ENCODE results near the gene CLP1.

CLP1 gene

GRCh38 chr11:57657194-57658022 lies at the start of gene CLP1:
TSS of gene CLP1 (plus strand) at chr11:57657762. CDS start at chr11:57659477, 1,715 bp downstream.
- H3K4me3 ChIP-seq (ENCODE audit: low read depth, low read length) = peak within 1 kb of the TSS; percentile 93

GRCh38 chr11:57610170-57610569 lies 47.4 kb upstream of the CLP1 start:
- no peak overlapping the region for H3K4me3 ChIP-seq (ENCODE audit: low read depth, low read length)

GRCh38 chr11:57614234-57614772 lies 43.3 kb upstream of the CLP1 start:
- no peak overlapping the region for H3K4me3 ChIP-seq (ENCODE audit: low read depth, low read length)

- no peak overlapping the region for H3K4me3 ChIP-seq (ENCODE audit: low read depth, low read length)
Observed at GRCh38 chr11:57615308-57615707, 42.3 kb upstream of the CLP1 start.

- H3K4me3 ChIP-seq (ENCODE audit: low read depth, low read length) = no peak overlapping the region
Observed at GRCh38 chr11:57616595-57616994, 41.0 kb upstream of the CLP1 start.

GRCh38 chr11:57618438-57618837 lies 39.1 kb upstream of the CLP1 start:
- H3K4me3 ChIP-seq (ENCODE audit: low read depth, low read length) = no peak overlapping the region

- no peak overlapping the region for H3K4me3 ChIP-seq (ENCODE audit: low read depth, low read length)
Observed at GRCh38 chr11:57619331-57619730, 38.2 kb upstream of the CLP1 start.

- H3K4me3 ChIP-seq (ENCODE audit: low read depth, low read length) = no peak overlapping the region
Observed at GRCh38 chr11:57620467-57620866, 37.1 kb upstream of the CLP1 start.

GRCh38 chr11:57622263-57622662 lies 35.3 kb upstream of the CLP1 start:
- no peak overlapping the region for H3K4me3 ChIP-seq (ENCODE audit: low read depth, low read length)

- H3K4me3 ChIP-seq (ENCODE audit: low read depth, low read length) = no peak overlapping the region
Observed at GRCh38 chr11:57624864-57625263, 32.7 kb upstream of the CLP1 start.

GRCh38 chr11:57626895-57627294 lies 30.7 kb upstream of the CLP1 start:
- no peak overlapping the region for H3K4me3 ChIP-seq (ENCODE audit: low read depth, low read length)

- H3K4me3 ChIP-seq (ENCODE audit: low read depth, low read length) = no peak overlapping the region
Observed at GRCh38 chr11:57630171-57630570, 27.4 kb upstream of the CLP1 start.

GRCh38 chr11:57632116-57632515 lies 25.4 kb upstream of the CLP1 start:
- H3K4me3 ChIP-seq (ENCODE audit: low read depth, low read length) = no peak overlapping the region

GRCh38 chr11:57633394-57634070 lies 24.0 kb upstream of the CLP1 start:
- no peak overlapping the region for H3K4me3 ChIP-seq (ENCODE audit: low read depth, low read length)

- no peak overlapping the region for H3K4me3 ChIP-seq (ENCODE audit: low read depth, low read length)
Observed at GRCh38 chr11:57634311-57634710, 23.3 kb upstream of the CLP1 start.

GRCh38 chr11:57635246-57635645 lies 22.3 kb upstream of the CLP1 start:
- no peak overlapping the region for H3K4me3 ChIP-seq (ENCODE audit: low read depth, low read length)

- H3K4me3 ChIP-seq (ENCODE audit: low read depth, low read length) = peak overlapping the region; percentile 25
Observed at GRCh38 chr11:57637626-57638004, 19.9 kb upstream of the CLP1 start.

GRCh38 chr11:57638005-57638781 lies 19.4 kb upstream of the CLP1 start:
- peak overlapping the region; percentile 99 for H3K4me3 ChIP-seq (ENCODE audit: low read depth, low read length)

- H3K4me3 ChIP-seq (ENCODE audit: low read depth, low read length) = peak overlapping the region; percentile 99
Observed at GRCh38 chr11:57638811-57639320, 18.7 kb upstream of the CLP1 start.

GRCh38 chr11:57639321-57640067 lies 18.1 kb upstream of the CLP1 start:
- H3K4me3 ChIP-seq (ENCODE audit: low read depth, low read length) = peak overlapping the region; percentile 99

Measured in iPS-11a (cell line).